GM19023 (cell line): ENCODE data around the gene ST6GALNAC1.
"Not testable (repeated sequence)": the region's sequence is repeated elsewhere in the genome, so short reads cannot be mapped to it uniquely, and the experiment has no call there.

Source experiments
- ATAC-seq: cut with Tn5 transposase; IDR thresholded peaks from one replicate; pipeline ENCODE4 v1.9.1; 2021; ENCODE audit warnings: mild to moderate bottlenecking, moderate library complexity; ENCODE audit not compliant: unreplicated experiment

Gene ST6GALNAC1

DNA sequence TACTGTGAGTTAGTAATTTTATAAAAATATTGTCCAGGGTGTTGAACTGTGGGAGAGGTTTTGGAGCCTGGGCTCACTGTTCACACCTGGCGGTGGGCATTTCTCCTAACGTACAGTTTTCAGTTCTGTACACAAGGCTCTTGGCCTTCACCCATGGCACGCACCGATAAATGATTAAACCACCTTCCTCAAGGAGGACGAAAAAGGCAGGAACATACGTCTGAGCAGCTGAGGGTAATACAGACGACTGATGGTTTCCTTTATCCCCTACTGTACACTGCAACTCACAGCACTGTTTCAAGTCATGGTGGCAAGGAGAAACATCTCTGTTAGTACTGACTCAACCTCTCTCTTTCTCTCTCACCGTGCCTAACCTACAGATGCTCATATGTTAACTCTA, 1.4 kb upstream of the ST6GALNAC1 start:
- ATAC-seq = no peak

GRCh38 chr17:76642994-76643393, 563 bp downstream of the ST6GALNAC1 start:
- no peak for ATAC-seq

- no peak for ATAC-seq
These were observed 1.5 kb downstream of the ST6GALNAC1 start for GRCh38 chr17:76642032-76642561.

- ATAC-seq = no peak
These were observed 2.1 kb downstream of the ST6GALNAC1 start for GRCh38 chr17:76641501-76641900.

GRCh38 chr17:76640550-76641380, 2.8 kb downstream of the ST6GALNAC1 start:
- ATAC-seq = no peak

- no peak for ATAC-seq
These were observed 5.3 kb downstream of the ST6GALNAC1 start for GRCh38 chr17:76638263-76638662.

DNA sequence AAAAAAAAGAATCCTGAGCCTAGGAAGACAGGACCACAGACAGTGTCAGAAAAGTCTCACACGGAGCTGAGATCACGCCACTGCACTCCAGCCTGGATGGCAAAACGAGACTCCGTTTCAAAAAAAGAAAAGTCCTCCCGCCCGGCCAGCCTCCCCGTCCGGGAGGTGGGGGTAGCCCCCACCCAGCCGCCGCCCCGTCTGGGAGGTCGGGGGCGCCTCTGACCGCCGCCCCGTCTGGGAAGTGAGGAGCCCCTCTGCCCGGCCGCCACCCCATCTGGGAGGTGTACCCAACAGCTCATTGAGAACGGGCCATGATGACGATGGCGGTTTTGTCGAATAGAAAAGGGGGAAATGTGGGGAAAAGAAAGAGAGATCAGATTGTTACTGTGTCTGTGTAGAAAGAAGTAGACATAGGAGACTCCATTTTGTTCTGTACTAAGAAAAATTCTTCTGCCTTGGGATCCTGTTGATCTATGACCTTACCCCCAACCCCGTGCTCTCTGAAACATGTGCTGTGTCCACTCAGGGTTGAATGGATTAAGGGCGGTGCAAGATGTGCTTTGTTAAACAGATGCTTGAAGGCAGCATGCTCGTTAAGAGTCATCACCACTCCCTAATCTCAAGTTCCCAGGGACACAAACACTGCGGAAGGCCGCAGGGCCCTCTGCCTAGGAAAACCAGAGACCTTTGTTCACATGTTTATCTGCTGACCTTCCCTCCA, 6.9 kb downstream of the ST6GALNAC1 start:
- ATAC-seq = not testable (repeated sequence)

DNA sequence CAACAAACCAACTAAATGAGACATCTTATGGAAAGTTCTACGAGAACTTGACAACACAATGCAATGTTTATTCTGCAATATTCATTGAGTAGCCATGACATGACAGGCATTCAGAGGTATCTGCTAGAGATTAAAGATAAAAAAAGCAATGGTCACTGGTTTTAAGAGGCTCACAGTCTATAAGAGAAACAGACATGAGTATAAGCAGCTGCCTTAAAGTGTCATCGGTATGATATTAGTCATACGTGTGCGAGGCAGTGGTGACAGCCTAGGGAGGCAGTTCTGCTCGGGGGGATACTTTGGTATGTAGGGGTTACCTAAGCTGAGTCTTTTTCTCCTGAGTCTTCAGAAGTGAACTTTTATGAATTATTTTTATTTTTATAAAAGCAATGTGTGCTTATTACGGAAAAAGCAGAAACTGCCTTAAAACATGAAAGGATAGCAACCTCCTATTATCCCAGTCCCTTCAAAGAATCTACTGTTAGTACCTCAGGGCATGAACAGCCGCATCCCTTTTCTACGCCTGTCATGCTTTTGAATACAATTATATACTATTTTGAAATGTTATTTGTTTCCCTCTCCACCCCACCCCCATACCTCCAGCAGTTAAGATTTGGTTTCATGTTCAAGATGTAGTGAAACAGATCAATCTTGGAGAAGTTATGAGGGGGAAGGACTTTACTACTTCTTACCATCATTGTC, 7.7 kb downstream of the ST6GALNAC1 start:
- no peak for ATAC-seq

GRCh38 chr17:76635039-76635438, 8.5 kb downstream of the ST6GALNAC1 start:
- ATAC-seq = no peak

DNA sequence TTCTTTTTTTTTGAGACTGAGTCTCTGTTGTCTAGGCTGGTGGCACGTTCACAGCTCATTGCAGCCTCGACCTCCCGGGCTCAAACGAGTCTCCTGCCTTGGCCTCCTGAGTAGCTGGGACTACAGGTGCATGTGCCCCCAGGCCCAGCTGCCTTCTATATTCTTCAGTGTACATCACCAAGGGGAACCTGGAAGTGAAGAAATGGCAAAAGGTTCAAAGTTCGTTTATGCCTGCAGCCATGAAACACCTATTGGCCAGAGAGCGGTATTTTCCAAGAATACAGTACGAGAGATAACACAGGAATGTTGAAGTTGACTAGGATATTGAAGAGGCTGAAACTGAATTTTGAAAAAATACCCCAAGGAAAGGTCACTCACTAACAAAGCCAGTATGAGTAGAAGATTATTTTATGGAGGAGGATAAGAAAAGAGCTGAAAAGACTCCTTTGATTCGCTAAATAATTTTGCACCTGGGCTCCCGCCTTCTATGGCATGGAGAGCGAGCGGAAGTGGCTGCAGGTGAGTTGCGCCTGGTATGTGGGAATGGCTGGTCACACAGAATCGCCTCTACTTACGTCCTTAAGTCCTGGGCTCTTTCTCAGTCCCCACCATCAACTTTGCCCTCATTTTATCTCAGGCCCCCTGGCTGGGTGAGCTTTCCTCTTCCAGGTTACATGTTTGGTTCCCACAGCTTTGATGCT, 9.8 kb downstream of the ST6GALNAC1 start:
- ATAC-seq = no peak

DNA sequence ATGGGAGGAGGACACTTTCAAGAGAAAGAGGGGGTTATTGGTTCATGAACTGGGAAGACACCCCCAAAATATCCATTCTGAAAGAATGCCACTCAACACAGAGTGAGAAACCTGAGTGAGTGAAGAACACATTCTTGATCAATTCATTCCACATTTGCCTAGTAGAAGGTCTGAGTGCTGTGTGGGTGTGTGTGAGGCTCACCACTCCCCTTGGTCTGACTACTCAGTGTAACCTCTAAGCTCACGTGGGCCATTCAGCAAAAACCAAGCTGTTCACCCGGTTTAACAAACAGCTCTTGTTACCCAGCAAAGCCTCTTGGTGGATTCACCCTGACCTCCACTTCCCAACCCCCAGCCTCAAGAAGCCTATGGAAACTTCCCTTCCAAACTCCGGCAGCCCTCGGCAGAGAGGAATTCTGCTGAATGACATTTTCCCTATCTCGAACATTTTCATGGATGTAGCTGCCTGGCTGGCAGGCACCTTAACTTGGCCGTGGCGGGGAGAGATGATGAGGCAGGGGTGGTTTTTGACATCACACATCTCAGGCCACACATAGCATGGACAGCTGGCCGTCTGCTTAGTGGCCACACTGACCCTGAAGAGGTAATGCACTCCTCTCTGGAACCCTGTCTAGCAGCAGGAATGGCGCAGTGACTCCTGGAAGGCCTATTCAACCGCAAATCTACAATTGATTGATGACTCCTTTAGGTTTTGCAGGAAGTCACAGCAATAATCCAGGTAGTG, 11.6 kb downstream of the ST6GALNAC1 start:
- ATAC-seq = no peak

- ATAC-seq = no peak
These were observed 13.4 kb downstream of the ST6GALNAC1 start for GRCh38 chr17:76630151-76630550.

- ATAC-seq = no peak
These were observed 16.0 kb downstream of the ST6GALNAC1 start for GRCh38 chr17:76627510-76627909.

GRCh38 chr17:76626442-76626841, 17.1 kb downstream of the ST6GALNAC1 start:
- ATAC-seq = no peak

GRCh38 chr17:76625496-76625895, 18.1 kb downstream of the ST6GALNAC1 start:
- ATAC-seq = no peak

GRCh38 chr17:76623271-76624146, 20.0 kb downstream of the ST6GALNAC1 start:
- ATAC-seq = no peak

DNA sequence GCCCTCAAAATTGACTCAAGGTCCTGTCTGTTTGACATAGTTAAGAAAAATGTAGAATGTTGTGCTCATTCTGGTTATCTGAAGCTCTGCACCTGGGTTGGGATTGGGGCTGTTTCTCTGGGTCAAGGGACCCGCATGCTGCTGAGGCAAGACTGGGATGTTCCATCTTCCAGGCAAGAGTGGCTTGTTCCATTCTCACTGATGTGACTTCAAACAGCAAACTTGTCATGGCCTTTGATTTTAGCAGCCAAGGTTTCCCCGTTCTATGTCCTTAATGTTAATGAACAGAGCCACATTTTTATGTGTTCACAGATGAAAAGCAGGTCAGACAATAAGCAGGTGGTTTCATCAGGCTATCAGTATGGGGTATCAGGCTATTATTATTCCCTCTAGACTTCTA, 25.7 kb downstream of the ST6GALNAC1 start:
- no peak for ATAC-seq

DNA sequence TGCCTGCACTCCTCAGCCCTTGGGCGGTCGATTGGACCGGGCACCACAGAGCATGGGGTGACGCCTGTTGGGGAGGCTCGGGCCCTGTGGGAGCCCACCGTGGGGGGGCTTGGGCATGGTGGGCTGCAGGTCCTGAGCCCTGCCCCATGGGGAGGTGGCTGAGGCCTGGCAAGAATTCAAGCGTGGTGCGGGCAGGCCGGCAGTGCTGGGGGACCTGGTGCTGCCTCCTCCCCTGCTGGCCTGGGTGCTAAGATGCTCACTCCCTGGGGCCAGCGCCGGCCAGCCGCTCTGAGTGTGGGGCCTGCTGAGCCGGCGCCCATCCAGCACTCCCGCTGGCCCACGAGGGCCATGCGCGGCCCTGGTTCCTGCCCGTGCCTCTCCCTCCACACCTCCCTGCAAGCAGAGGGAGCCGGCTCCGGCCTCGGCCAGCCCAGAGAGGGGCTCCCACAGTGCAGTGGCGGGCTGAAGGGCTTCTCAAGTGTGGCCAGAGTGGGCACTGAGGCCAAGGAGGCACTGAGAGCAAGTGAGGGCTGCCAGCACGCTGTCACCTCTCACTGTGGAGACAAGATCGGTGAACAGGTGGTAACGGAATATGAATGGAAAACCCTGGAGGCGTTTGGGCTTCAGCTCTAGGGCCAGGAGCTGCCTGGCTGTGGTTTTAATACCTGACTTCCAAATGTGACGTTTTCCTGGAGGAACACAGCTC, 28.5 kb downstream of the ST6GALNAC1 start:
- no peak for ATAC-seq
